ENCODE data around the gene ABI3BP.

DNA sequence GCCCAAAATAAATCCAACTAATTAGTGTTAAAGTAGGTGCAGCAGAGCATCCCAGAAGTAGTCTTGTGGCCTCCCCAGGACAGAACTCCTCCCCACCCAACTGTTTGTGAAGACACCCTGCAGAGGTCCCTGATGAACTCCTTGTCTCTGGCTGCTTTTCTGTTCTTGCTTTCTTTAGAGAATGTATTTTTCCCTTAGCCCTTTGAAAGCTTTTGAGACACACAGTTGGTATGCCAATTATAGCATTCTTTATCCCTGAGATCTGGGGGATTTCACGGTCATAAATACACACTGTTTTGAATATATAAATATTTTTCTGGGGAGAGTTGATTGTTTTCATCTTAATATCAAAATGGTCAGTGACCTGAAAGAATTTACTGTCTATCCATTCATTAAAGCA, 274.1 kb downstream of the ABI3BP start:
- TF ChIP-seq, protein P1, sequence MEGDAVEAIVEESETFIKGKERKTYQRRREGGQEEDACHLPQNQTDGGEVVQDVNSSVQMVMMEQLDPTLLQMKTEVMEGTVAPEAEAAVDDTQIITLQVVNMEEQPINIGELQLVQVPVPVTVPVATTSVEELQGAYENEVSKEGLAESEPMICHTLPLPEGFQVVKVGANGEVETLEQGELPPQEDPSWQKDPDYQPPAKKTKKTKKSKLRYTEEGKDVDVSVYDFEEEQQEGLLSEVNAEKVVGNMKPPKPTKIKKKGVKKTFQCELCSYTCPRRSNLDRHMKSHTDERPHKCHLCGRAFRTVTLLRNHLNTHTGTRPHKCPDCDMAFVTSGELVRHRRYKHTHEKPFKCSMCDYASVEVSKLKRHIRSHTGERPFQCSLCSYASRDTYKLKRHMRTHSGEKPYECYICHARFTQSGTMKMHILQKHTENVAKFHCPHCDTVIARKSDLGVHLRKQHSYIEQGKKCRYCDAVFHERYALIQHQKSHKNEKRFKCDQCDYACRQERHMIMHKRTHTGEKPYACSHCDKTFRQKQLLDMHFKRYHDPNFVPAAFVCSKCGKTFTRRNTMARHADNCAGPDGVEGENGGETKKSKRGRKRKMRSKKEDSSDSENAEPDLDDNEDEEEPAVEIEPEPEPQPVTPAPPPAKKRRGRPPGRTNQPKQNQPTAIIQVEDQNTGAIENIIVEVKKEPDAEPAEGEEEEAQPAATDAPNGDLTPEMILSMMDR (conservative IDR thresholded peaks at IDR 0.05 in 1 of 2, IDR thresholded peaks at IDR 0.05 in 1 of 2; ENCODE audit: low read depth in 1 of 2, low read length in 2 of 2): no peak
- no peak for TF ChIP-seq EZH2 (IDR thresholded peaks at IDR 0.05; ENCODE audit: low read length, missing control alignments)

Measured in fibroblast of lung (primary cell).